ENCODE results near the gene MCM7. TPM values are rescaled to one million over a fixed set of nuclear protein-coding genes. Genes with fewer than 3 reads are reported as not detected.
"Not testable (repeated sequence)": the region's sequence is repeated elsewhere in the genome, so short reads cannot be mapped to it uniquely, and the experiment has no call there.

Gene MCM7
- total and polyA plus RNA-seq, 2 of the 4 experiments (the other 2 are of a cell fraction) = 104 to 137 TPM

DNA sequence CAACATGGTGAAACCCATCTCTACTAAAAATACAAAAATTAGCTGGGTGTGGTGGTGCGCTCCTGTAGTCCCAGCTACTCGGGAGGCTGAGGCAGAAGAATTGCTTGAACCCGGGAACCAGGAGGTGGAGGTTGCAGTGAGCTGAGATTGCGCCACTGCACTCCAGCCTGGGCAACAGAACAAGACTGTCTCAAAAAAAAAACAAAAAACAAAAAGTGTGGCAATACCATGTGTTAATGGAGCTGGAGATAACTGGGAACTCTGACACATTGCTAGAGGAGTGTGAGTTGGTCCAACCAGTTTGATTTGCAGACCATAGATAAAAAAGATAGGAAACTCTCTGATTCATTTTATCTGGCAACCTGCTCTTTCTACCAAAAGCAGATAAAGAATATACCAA is 45.2 kb upstream of the MCM7 start:
- DNase-seq; intact Hi-C loops (cut with micrococcal nuclease); H3K9me3 ChIP-seq (ENCODE audit: control insufficient read depth, insufficient read depth, low read length); POLR2A ChIA-PET (ENCODE audit: unreplicated experiment); H3K4me3 ChIP-seq (ENCODE audit: insufficient read depth, low read depth, low read length); H2BK15ac ChIP-seq (ENCODE audit: low read depth, low read length); H2AK5ac ChIP-seq (ENCODE audit: low read depth, low read length); H4K91ac ChIP-seq (ENCODE audit: insufficient read depth, low read depth, low read length); ATAC-seq (ENCODE audit: low read depth); H3K4ac ChIP-seq (ENCODE audit: low read depth, low read length); H3K18ac ChIP-seq (ENCODE audit: low read depth, low read length); H2AK9ac ChIP-seq (replicated peaks; ENCODE audit: low read depth, low read length, poor library complexity); BruUV-seq (replicated peaks); H4K8ac ChIP-seq (ENCODE audit: low read depth in 2 of 2, low read length in 2 of 2); H3K36me3 ChIP-seq (ENCODE audit: control insufficient read depth, insufficient read depth, low read length); H3K9ac ChIP-seq (ENCODE audit: low read depth, low read length); H4K20me1 ChIP-seq (ENCODE audit: insufficient read depth, low read length); H2AFZ ChIP-seq (replicated peaks; ENCODE audit: low read length, poor library complexity); H3K4me1 ChIP-seq (ENCODE audit: control insufficient read depth, insufficient read depth, low read length); H3K27me3 ChIP-seq (ENCODE audit: control insufficient read depth, insufficient read depth, low read length); H3K56ac ChIP-seq (ENCODE audit: extremely low read depth, insufficient read depth, low read length); H3K9me1 ChIP-seq (ENCODE audit: insufficient read depth, low read length); H4K5ac ChIP-seq (ENCODE audit: low read depth, low read length); H2BK120ac ChIP-seq (ENCODE audit: low read depth, low read length); H2BK5ac ChIP-seq (ENCODE audit: low read depth, low read length, poor library complexity, severe bottlenecking); in situ Hi-C loops (cut with MboI; ENCODE audit: low sequenced_read_pairs); H3K23ac ChIP-seq (ENCODE audit: low read depth, low read length); H3K4me2 ChIP-seq (ENCODE audit: low read depth, low read length); H3K14ac ChIP-seq (replicated peaks; ENCODE audit: low read depth, low read length); H2BK20ac ChIP-seq (ENCODE audit: low read depth, low read length); H3K27ac ChIP-seq (ENCODE audit: insufficient read depth, low read length); dilution Hi-C loops (cut with HindIII; ENCODE audit: low sequenced_read_pairs, unreplicated experiment): not testable (repeated sequence)
- no CpG with 5 or more reads among the region's 4 CpGs for WGBS, 2 experiments (ENCODE audit: extremely low coverage in 2 of 2, insufficient read length in 1 of 2)
- CTCF ChIA-PET = interaction anchor here (0.8 kb wide), 1 partner anchor 15 kb away, joined by 6 read pairs; no protein-coding TSS in a partner anchor
- peaks cover 13 to 22% of the 10 kb centered on the region in 2 experiments; a peak in 3 of 4 replicates for H3K79me1 ChIP-seq (ENCODE audit: low read depth in 1 of 2, low read length in 2 of 2)
